SU-DHL-6 (cell line): ENCODE measurements around the gene UPK3A.

Experiments
- EZH2phosphoT487 ChIP-seq: fragments of 200-600 bp; sonication (generic), shearing (Covaris generic); conservative IDR thresholded peaks from 2 replicates; pipeline ENCODE4 v1.6.1; 2018; ENCODE audit warnings: mild to moderate bottlenecking, antibody characterized with exemption, low read length, moderate library complexity, mixed read lengths
- TF ChIP-seq, protein P1 (sequence below): fragments of 200-600 bp; sonication (generic); IDR thresholded peaks from one replicate; pipeline ENCODE4 v1.5.1; 2017; ENCODE audit warnings: antibody characterized with exemption, mild to moderate bottlenecking, low read length, moderate library complexity; ENCODE audit not compliant: insufficient read depth, poor library complexity, severe bottlenecking

- TF ChIP-seq, protein P1, sequence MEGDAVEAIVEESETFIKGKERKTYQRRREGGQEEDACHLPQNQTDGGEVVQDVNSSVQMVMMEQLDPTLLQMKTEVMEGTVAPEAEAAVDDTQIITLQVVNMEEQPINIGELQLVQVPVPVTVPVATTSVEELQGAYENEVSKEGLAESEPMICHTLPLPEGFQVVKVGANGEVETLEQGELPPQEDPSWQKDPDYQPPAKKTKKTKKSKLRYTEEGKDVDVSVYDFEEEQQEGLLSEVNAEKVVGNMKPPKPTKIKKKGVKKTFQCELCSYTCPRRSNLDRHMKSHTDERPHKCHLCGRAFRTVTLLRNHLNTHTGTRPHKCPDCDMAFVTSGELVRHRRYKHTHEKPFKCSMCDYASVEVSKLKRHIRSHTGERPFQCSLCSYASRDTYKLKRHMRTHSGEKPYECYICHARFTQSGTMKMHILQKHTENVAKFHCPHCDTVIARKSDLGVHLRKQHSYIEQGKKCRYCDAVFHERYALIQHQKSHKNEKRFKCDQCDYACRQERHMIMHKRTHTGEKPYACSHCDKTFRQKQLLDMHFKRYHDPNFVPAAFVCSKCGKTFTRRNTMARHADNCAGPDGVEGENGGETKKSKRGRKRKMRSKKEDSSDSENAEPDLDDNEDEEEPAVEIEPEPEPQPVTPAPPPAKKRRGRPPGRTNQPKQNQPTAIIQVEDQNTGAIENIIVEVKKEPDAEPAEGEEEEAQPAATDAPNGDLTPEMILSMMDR = no peak
- no peak for TF ChIP-seq EZH2phosphoT487
Observed at GRCh38 chr22:45343143-45343542, 58.4 kb downstream of the UPK3A start.
